Osteocyte (in vitro differentiated cells): ENCODE data around the gene LCMT1. TPM values are rescaled to one million over a fixed set of nuclear protein-coding genes. Genes with fewer than 3 reads are reported as not detected.

ENCODE experiments used
- DNase-seq: peaks from one replicate; pipeline ENCODE4 v3.0.0; 2021; ENCODE audit warnings: mixed read lengths; ENCODE audit not compliant: unreplicated experiment; ENCODE audit errors: extremely low spot score
- H3K27ac Mint-ChIP-seq: one replicate; pipeline ENCODE4 v1.8.0; 2021; ENCODE audit warnings: mild to moderate bottlenecking, mixed read lengths; ENCODE audit not compliant: unreplicated experiment
- H3K27me3 Mint-ChIP-seq: one replicate; pipeline ENCODE4 v1.8.0; 2021; ENCODE audit warnings: mixed read lengths; ENCODE audit not compliant: unreplicated experiment
- H3K36me3 Mint-ChIP-seq: one replicate; pipeline ENCODE4 v1.8.0; 2021; ENCODE audit warnings: mixed read lengths; ENCODE audit not compliant: unreplicated experiment
- H3K4me1 Mint-ChIP-seq: one replicate; pipeline ENCODE4 v1.8.0; 2021; ENCODE audit warnings: mixed read lengths; ENCODE audit not compliant: unreplicated experiment
- H3K4me3 Mint-ChIP-seq: one replicate; pipeline ENCODE4 v1.8.0; 2021; ENCODE audit warnings: mild to moderate bottlenecking, moderate library complexity, mixed read lengths; ENCODE audit not compliant: unreplicated experiment
- H3K9me3 Mint-ChIP-seq: one replicate; pipeline ENCODE4 v1.8.0; 2021; ENCODE audit warnings: mixed read lengths; ENCODE audit not compliant: unreplicated experiment
- CTCF ChIP-seq: fragments of 200-600 bp; sonication (generic); IDR thresholded peaks from 2 replicates; pipeline ENCODE4 v1.5.0; 2021; ENCODE audit warnings: antibody characterized with exemption, mild to moderate bottlenecking, moderate library complexity
- total RNA-seq: library from RNA; stranded (reverse); gene quantifications from 2 replicates; pipeline ENCODE4 v1.2.1, GENCODE V29; 2021

The LCMT1 gene
- total RNA-seq, 1 donor from 2014 or later = 52.2 TPM

GRCh38 chr16:25224731-25225319 is 113.3 kb downstream of the LCMT1 start:
- TF ChIP-seq CTCF = no peak
- Mint-ChIP-seq H3K4me3 (no peak overlapping the region), H3K4me1 (peaks cover 3% of the 10 kb centered on the region), H3K9me3 (no peaks in the 10 kb centered on the region), H3K27ac (no peak overlapping the region), H3K36me3 (no peaks in the 10 kb centered on the region), H3K27me3 (no peaks in the 10 kb centered on the region)
- DNase-seq = no peak

Other genes starting within 250 kb of the LCMT1 start
- gene ARHGAP17, start 96.4 kb upstream of the LCMT1 start, total RNA-seq = 93.4 and 97.3 TPM in 2 replicates
- not detected in 2 replicates for gene AQP8, start 105.2 kb downstream of the LCMT1 start, total RNA-seq
- gene ZKSCAN2, start 146.1 kb downstream of the LCMT1 start, total RNA-seq = 9.0 and 9.1 TPM in 2 replicates